Transverse colon (tissue), 4 donors: ENCODE results near the gene ATOH8. TPM values are rescaled to one million over a fixed set of nuclear protein-coding genes. Genes with fewer than 3 reads are reported as not detected.

Experiments
- DNase-seq: peaks from one replicate; pipeline ENCODE4 v3.0.0-alpha.2; 2019
- H3K27ac ChIP-seq, 4 donors: fragments of 200-600 bp; sonication (generic); 2 replicates each; pipeline ENCODE4 v1.5.1; 2016 to 2018; ENCODE audit warnings: inconsistent platforms in 4 of 4
- H3K27me3 ChIP-seq: fragments of 200-600 bp; sonication (generic); 2 replicates; pipeline ENCODE4 v1.5.1; 2017; ENCODE audit warnings: inconsistent platforms
- H3K36me3 ChIP-seq, 4 donors: fragments of 200-600 bp; sonication (generic); 2 replicates each; pipeline ENCODE4 v1.5.1; 2017 to 2019; ENCODE audit warnings: inconsistent platforms in 4 of 4
- H3K4me1 ChIP-seq, 4 donors: fragments of 200-600 bp; sonication (generic); 2 replicates each; pipeline ENCODE4 v1.5.1; 2017 to 2020; ENCODE audit warnings: inconsistent platforms in 4 of 4
- H3K4me3 ChIP-seq, 4 donors: fragments of 200-600 bp; sonication (generic); 1 replicate in 1 of 4; 2 replicates in 3 of 4; pipeline versions ENCODE4 v1.5.1 to v1.6.1; 2017 to 2019; ENCODE audit warnings: inconsistent platforms in 4 of 4
- H3K9me3 ChIP-seq, 2 donors: fragments of 200-600 bp; sonication (generic); 2 replicates each; pipeline ENCODE4 v1.5.1; 2017 to 2019; ENCODE audit warnings: inconsistent platforms in 2 of 2
- EP300 ChIP-seq: sonication (generic); formaldehyde crosslinking; IDR thresholded peaks from one replicate; pipeline ENCODE4 v1.6.1; 2017; ENCODE audit warnings: antibody characterized with exemption, low read depth
- POLR2A ChIP-seq: fragments of 450-650 bp; IDR thresholded peaks from one replicate; pipeline ENCODE4 v1.6.1; 2016; ENCODE audit warnings: antibody characterized with exemption, mild to moderate bottlenecking, moderate library complexity
- POLR2AphosphoS5 ChIP-seq, 3 donors: sonication (generic); formaldehyde crosslinking; IDR thresholded peaks; one replicate each; pipeline ENCODE4 v1.6.1; 2016; ENCODE audit warnings: antibody characterized with exemption in 3 of 3
- WGBS, 2 donors: methylation state at CpG; one replicate each; pipeline ENCODE4 v1.1.5; 2018; ENCODE audit warnings: low coverage in 1 of 2; 5-methylcytosine and 5-hydroxymethylcytosine counted together
- in situ Hi-C, 4 donors: fragments of 200-750 bp; cut with MboI; loops; one replicate each; pipeline versions ENCODE4 v1.15.0 to v1.15.1; 2017; ENCODE audit warnings: low sequenced_read_pairs in 3 of 4, low pct_ligation_motif_present in 1 of 4, low pct_unique_long_range_greater_than_20kb in 1 of 4
- intact Hi-C: fragments of 100-400 bp; cut with DNase I; formaldehyde crosslinking; loops from one replicate; pipeline ENCODE4 v1.15.1; 2023; ENCODE audit warnings: low total_unique reads
- total RNA-seq, 4 donors: library from RNA; depleted of rRNA; stranded (reverse); fragments of >200 nt; gene quantifications; one replicate each; pipeline ENCODE4 v1.1.0, GENCODE V29; 2016
- TF ChIP-seq, protein P1 (sequence below), 5 experiments: fragments of 200-600 bp in 3 of 5; fragments of 450-650 bp in 2 of 5; sonication (generic) in 3 of 5; IDR thresholded peaks; 1 replicate in 2 of 5; 2 replicates in 3 of 5; pipeline ENCODE4 v1.5.1; 2016 to 2017; ENCODE audit warnings: antibody characterized with exemption in 5 of 5, inconsistent platforms in 3 of 5, mild to moderate bottlenecking in 2 of 5, moderate library complexity in 1 of 5

ATOH8 gene
- total RNA-seq, 4 donors from 2014 or later, result 7.4 to 32.6 (median 14.4) TPM

DNA sequence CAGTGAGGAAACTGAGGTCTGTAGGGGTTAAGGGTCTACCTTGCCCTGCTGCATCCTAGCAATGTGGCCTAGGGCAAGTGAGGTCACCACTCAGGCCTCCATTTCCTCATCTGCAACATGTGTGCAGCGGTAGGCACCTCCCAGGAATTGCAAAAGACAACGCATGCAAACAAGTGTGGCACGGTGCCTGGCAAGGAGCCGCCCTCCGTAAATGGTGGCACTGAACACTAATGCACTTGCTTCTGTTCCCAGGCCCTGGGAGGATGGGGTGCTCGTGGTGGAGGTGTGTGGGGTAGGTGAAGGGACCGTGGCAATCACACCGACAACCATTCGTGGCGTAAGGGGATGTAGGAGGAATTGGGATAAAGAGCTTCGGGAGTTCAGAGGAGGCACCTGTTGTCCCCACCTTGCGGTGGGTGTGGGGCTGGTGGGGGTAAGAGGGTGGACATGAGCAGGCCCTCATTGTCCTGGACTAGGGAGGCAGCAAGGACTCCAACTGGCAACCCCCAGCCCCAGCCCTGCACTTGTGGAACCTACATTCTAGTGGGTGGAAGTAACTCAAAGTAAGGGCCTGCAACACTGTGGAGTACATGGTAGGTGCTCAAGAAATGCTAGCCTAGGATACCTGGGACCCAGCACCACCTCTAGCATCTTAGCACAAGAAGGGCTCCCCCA is 26.0 kb downstream of the ATOH8 start:
- Histone ChIP-seq H3K27ac (no peak overlapping the region), H3K36me3 (no peaks in the 10 kb centered on the region), H3K4me3 (no peak overlapping the region), H3K4me1 (peaks cover under 1 to 5% (median 3%) of the 10 kb centered on the region in 4 donors), H3K27me3 (no peaks in the 10 kb centered on the region), H3K9me3 (no peaks in the 10 kb centered on the region)
- intact Hi-C loops, result no loop called here
- TF ChIP-seq POLR2A, result no peak
- no peak for TF ChIP-seq EP300
- in situ Hi-C loops, result no loop called here
- DNase-seq, result no peak
- 75% methylated on average over 11 of the region's 12 CpGs; no CpG with 5 or more reads in 1 of the 2 donors for WGBS, 2 donors

DNA sequence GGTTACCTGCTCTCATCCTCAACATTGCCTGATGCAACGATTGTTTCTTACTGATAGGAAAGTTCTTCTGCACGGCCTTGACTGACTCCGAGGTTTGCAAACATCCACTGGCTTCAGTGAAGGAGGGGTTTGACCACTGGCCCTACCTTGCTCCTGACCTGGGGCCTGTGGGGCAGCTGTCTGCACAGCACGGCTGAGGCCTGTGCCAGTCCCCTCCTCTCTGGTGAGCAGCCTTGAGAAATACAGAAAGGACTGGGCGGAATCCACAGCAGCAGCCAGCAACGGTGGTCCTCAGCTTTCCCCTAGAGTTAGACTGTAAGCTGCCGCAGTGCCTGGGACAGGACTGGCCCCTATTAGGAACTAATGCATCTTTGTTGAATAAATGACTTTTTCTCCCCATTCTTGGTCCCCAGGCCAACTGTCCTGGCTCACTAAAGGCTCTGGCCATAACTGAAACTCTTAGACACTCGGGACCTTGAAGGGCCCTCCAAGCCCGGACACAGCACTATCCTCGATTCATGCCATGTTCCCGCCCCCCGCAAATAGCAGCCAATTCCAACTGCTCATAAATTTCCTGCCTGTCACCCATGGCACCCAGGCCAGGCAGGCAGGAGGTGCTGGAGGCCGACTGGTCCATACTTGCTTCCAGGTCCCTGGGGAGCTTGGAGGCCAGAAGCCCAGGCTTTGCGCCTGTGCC is 26.7 kb downstream of the ATOH8 start:
- TF ChIP-seq, protein P1, sequence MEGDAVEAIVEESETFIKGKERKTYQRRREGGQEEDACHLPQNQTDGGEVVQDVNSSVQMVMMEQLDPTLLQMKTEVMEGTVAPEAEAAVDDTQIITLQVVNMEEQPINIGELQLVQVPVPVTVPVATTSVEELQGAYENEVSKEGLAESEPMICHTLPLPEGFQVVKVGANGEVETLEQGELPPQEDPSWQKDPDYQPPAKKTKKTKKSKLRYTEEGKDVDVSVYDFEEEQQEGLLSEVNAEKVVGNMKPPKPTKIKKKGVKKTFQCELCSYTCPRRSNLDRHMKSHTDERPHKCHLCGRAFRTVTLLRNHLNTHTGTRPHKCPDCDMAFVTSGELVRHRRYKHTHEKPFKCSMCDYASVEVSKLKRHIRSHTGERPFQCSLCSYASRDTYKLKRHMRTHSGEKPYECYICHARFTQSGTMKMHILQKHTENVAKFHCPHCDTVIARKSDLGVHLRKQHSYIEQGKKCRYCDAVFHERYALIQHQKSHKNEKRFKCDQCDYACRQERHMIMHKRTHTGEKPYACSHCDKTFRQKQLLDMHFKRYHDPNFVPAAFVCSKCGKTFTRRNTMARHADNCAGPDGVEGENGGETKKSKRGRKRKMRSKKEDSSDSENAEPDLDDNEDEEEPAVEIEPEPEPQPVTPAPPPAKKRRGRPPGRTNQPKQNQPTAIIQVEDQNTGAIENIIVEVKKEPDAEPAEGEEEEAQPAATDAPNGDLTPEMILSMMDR (IDR thresholded peaks at IDR 0.05), result no peak
- TF ChIP-seq POLR2A (no peak), EP300 (no peak), POLR2AphosphoS5 (IDR thresholded peaks at IDR 0.05) (no peak)
- Histone ChIP-seq H3K9me3 (no peaks in the 10 kb centered on the region), H3K4me1 (peaks cover 0 to 10% (median 3%) of the 10 kb centered on the region in 4 donors), H3K4me3 (no peak overlapping the region), H3K27me3 (no peaks in the 10 kb centered on the region), H3K27ac (no peak overlapping the region), H3K36me3 (no peaks in the 10 kb centered on the region)
- intact Hi-C loops (no loop called here), in situ Hi-C loops (no loop called here)
- DNase-seq, result no peak
- 84 to 93% methylated on average over 5 to 13 of the region's 14 CpGs for WGBS, 2 donors

DNA sequence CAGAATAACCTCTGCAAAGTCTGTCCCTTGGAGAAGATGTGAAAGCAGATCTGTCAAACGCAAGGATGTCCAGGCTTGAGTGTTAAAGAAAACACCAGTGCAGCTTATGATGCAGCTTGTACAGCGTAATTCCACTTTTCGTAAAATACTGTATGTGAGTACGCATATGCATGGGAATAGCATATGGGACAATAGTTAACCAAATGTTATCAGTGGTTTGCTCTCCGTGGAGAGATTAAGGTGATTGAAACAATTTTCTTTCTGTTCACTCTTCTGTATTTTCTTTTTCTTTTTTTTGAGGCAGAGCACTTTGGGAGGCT is 27.2 kb downstream of the ATOH8 start:
- 92% methylated on average over 4 to 5 of the region's 5 CpGs for WGBS, 2 donors
- Histone ChIP-seq H3K9me3 (no peaks in the 10 kb centered on the region), H3K4me3 (no peak overlapping the region), H3K27ac (no peak overlapping the region), H3K27me3 (no peaks in the 10 kb centered on the region), H3K4me1 (peaks cover 0 to 15% (median 7%) of the 10 kb centered on the region in 4 donors), H3K36me3 (no peaks in the 10 kb centered on the region)
- no peak for DNase-seq
- in situ Hi-C loops (no loop called here), intact Hi-C loops (no loop called here)
- TF ChIP-seq POLR2A (no peak), EP300 (no peak), POLR2AphosphoS5 (IDR thresholded peaks at IDR 0.05) (no peak)
- TF ChIP-seq, protein P1 (IDR thresholded peaks at IDR 0.05), result no peak

GRCh38 chr2:85783796-85784195 is 30.0 kb downstream of the ATOH8 start:
- TF ChIP-seq EP300, result no peak
- TF ChIP-seq POLR2A, result no peak
- no peak for TF ChIP-seq POLR2AphosphoS5 (IDR thresholded peaks at IDR 0.05)
- TF ChIP-seq, protein P1 (IDR thresholded peaks at IDR 0.05), result no peak
- WGBS, 2 donors, result 97% methylated on average over 7 of the region's 7 CpGs; no CpG with 5 or more reads in 1 of the 2 donors
- no peak overlapping the region for H3K27ac ChIP-seq
- no peaks in the 10 kb centered on the region for H3K36me3 ChIP-seq
- H3K27me3 ChIP-seq, result no peaks in the 10 kb centered on the region
- DNase-seq, result no peak
- peaks cover 0 to 19% (median 9%) of the 10 kb centered on the region in 4 donors for H3K4me1 ChIP-seq
- in situ Hi-C loops (no loop called here), intact Hi-C loops (no loop called here)
- no peak overlapping the region for H3K4me3 ChIP-seq
- no peaks in the 10 kb centered on the region for H3K9me3 ChIP-seq
